K562 (cell line): Measurements from ENCODE around the gene YPEL1. TPM values are rescaled to one million over a fixed set of nuclear protein-coding genes. Genes with fewer than 3 reads are reported as not detected.
A peak's percentile ranks its signal among the peaks of the same experiment; 100 is the strongest.
"Not testable (repeated sequence)": the region's sequence is repeated elsewhere in the genome, so short reads cannot be mapped to it uniquely, and the experiment has no call there.

Experiments used
- ATAC-seq: fragments of 200-7000 bp; cut with Tn5 transposase; 3 replicates; pipeline ENCODE4 v1.9.1; 2020; ENCODE audit warnings: moderate library complexity
- BruUV-seq: library from RNA; stranded (reverse); fragments of 400-500 nt; replicated peaks from 2 replicates; lab custom pipeline; 2021; lab: Mats Ljungman, UMichigan
- CTCF ChIA-PET: fragments of 300-600 bp; formaldehyde crosslinking; extraction: SDS; loops from one replicate; lab custom pipeline; 2021; ENCODE audit warnings: low intra/inter-chr PET ratio; lab: Yijun Ruan, JAX
- POLR2A ChIA-PET: fragments of 300-600, 350-650 bp; sonication (Branson Sonifier 250); formaldehyde crosslinking; extraction: SDS; loops from one replicate; lab custom pipeline; 2021; ENCODE audit warnings: antibody characterized with exemption, inconsistent platforms; lab: Yijun Ruan, JAX
- DNase-seq, 4 experiments: peaks; one replicate each; pipeline versions ENCODE4 v3.0.0 to v3.0.0-alpha.2; 2011 to 2018; ENCODE audit warnings: low spot score in 3 of 4, mixed read lengths in 3 of 4; ENCODE audit errors: extremely low read depth in 1 of 4
- FAIRE-seq: peaks from 2 replicates; lab custom pipeline; 2011; peaks lifted over from hg19 to GRCh38; lab: Jason Lieb, UNC
- H2AFZ ChIP-seq: 2 replicates; pipeline ENCODE4 v1.6.0; 2011; ENCODE audit warnings: low read depth, low read length, control low read depth, inconsistent platforms
- H3K27ac ChIP-seq: fragments of 200-600 bp; 3 replicates; pipeline ENCODE4 v1.8.0; 2011; ENCODE audit warnings: low read depth, mild to moderate bottlenecking, control low read depth, inconsistent platforms, low read length, moderate library complexity, mixed read lengths; ENCODE audit errors: extremely low read depth
- H3K27me3 ChIP-seq, 2 experiments: fragments of 300-600 bp in 1 of 2; 2 replicates in 1 of 2; 3 replicates in 1 of 2; pipeline versions ENCODE4 v1.6.0 to v1.8.0; 2011; ENCODE audit warnings: inconsistent platforms in 2 of 2, low read length in 2 of 2, mild to moderate bottlenecking in 1 of 2, mixed read lengths in 1 of 2, moderate library complexity in 1 of 2; ENCODE audit not compliant: control insufficient read depth in 2 of 2, insufficient read depth in 2 of 2
- H3K36me3 ChIP-seq: fragments of 300-600 bp; 3 replicates; pipeline ENCODE4 v1.8.0; 2011; ENCODE audit warnings: mild to moderate bottlenecking, low read length, inconsistent platforms; ENCODE audit not compliant: control insufficient read depth, insufficient read depth
- H3K4me1 ChIP-seq, 2 experiments: fragments of 200-600 bp in 1 of 2; replicated peaks in 1 of 2; 2 replicates in 1 of 2; 3 replicates in 1 of 2; pipeline versions ENCODE4 v1.5.1 to v1.8.0; 2011; ENCODE audit warnings: inconsistent platforms in 2 of 2, low read length in 2 of 2, mild to moderate bottlenecking in 1 of 2, mixed read lengths in 1 of 2, moderate library complexity in 1 of 2; ENCODE audit not compliant: control insufficient read depth in 2 of 2, insufficient read depth in 2 of 2
- H3K4me2 ChIP-seq: 2 replicates; pipeline ENCODE4 v1.6.1; 2011; ENCODE audit warnings: low read length, control low read depth, inconsistent platforms, mixed read lengths; ENCODE audit not compliant: insufficient read depth
- H3K4me3 ChIP-seq: fragments of 200-600 bp; sonication (generic), shearing (Covaris generic); 2 replicates; pipeline ENCODE4 v1.5.1; 2016; ENCODE audit warnings: control low read depth, inconsistent platforms
- H3K79me2 ChIP-seq: fragments of 200-600 bp; 3 replicates; pipeline ENCODE4 v1.8.0; 2011; ENCODE audit warnings: low read length, inconsistent platforms; ENCODE audit not compliant: control insufficient read depth, insufficient read depth
- H3K9ac ChIP-seq, 2 experiments: 2 replicates each; pipeline versions ENCODE4 v1.6.0 to v1.6.1; 2011; ENCODE audit warnings: low read depth in 2 of 2, low read length in 2 of 2, control low read depth in 1 of 2, inconsistent platforms in 1 of 2, mild to moderate bottlenecking in 1 of 2, mixed read lengths in 1 of 2; ENCODE audit not compliant: insufficient read depth in 1 of 2
- H3K9me1 ChIP-seq: one replicate; pipeline ENCODE4 v1.6.0; 2011; ENCODE audit warnings: inconsistent platforms, mild to moderate bottlenecking, low read length, moderate library complexity; ENCODE audit not compliant: control insufficient read depth, insufficient read depth
- H3K9me3 ChIP-seq: replicated peaks from 2 replicates; pipeline ENCODE4 v1.5.1; 2011; ENCODE audit warnings: low read depth, low read length, inconsistent platforms; ENCODE audit not compliant: control insufficient read depth, insufficient read depth
- H4K20me1 ChIP-seq: replicated peaks from 2 replicates; pipeline ENCODE4 v1.6.1; 2011; ENCODE audit warnings: low read length, inconsistent platforms, mixed read lengths; ENCODE audit not compliant: control insufficient read depth, insufficient read depth
- CBX2 ChIP-seq: fragments of 200-600 bp; sonication (generic); IDR thresholded peaks from one replicate; pipeline ENCODE4 v1.6.1; 2012; ENCODE audit warnings: mild to moderate bottlenecking, low read length, inconsistent platforms; ENCODE audit not compliant: insufficient read depth, poor library complexity, severe bottlenecking
- CBX8 ChIP-seq: fragments of 200-600 bp; sonication (generic); IDR thresholded peaks from 2 replicates; pipeline ENCODE4 v1.6.1; 2012; ENCODE audit warnings: borderline replicate concordance, mixed run types, low read depth, mild to moderate bottlenecking, moderate library complexity, mixed read lengths, low read length, control low read depth, inconsistent platforms; ENCODE audit not compliant: poor library complexity, severe bottlenecking; ENCODE audit errors: extremely low read depth
- EZH2 ChIP-seq: IDR thresholded peaks from 2 replicates; pipeline ENCODE4 v1.6.1; 2012; ENCODE audit warnings: low read depth, mild to moderate bottlenecking, inconsistent platforms, low read length, borderline replicate concordance
- RFX7 ChIP-seq: fragments of 250-450 bp; sonication (Bioruptor Pico); IDR thresholded peaks from 2 replicates; pipeline ENCODE4 v1.5.1; 2021; ENCODE audit warnings: mild to moderate bottlenecking
- WGBS: fragments of 100-300 bp; shearing (Covaris generic); methylation state at CpG from one replicate; pipeline ENCODE4 v1.1.6; 2016; ENCODE audit warnings: low coverage, mixed read lengths; ENCODE audit not compliant: insufficient coverage; ENCODE audit errors: missing lambda C conversion rate; 5-methylcytosine and 5-hydroxymethylcytosine counted together
- in situ Hi-C: fragments of 300-500 bp; cut with MboI; formaldehyde crosslinking; loops from 4 replicates; pipeline ENCODE4 v1.15.0; 2018; ENCODE audit warnings: inconsistent platforms, mixed read lengths
- intact Hi-C: fragments of 100-400 bp; cut with micrococcal nuclease; formaldehyde crosslinking; loops from 2 replicates; pipeline ENCODE4 v1.14.2; 2022
- polyA plus RNA-seq, 8 experiments: library from polyadenylated mRNA; depleted of rRNA in 4 of 8; stranded (reverse) in 5 of 8; unstranded in 3 of 8; fragments of >200 nt; fragmentation: Nextera tagmentation in 2 of 8; fragmentation: Illumina TruSeq in 1 of 8; extraction: Ambion mirVana in 2 of 8; extraction: Trizol in 1 of 8; gene quantifications; 2 replicates each; pipeline versions ENCODE4 v1.2.1 to v1.2.3, GENCODE V29; 2011 to 2014; ENCODE audit warnings: inconsistent platforms in 1 of 8, missing spikeins in 1 of 8
- total RNA-seq, 7 experiments: library from RNA; depleted of rRNA in 6 of 7; stranded (reverse); fragments of >200 nt in 6 of 7; fragmentation: Illumina TruSeq in 2 of 7; extraction: Trizol in 2 of 7; gene quantifications; 2 replicates each; pipeline versions ENCODE4 v1.2.1 to v1.2.3, GENCODE V29; 2011 to 2021; ENCODE audit warnings: low replicate concordance in 1 of 7
- TF ChIP-seq, protein P1 (sequence below), 2 experiments: fragments of 450-650 bp in 1 of 2; sonication (generic) in 1 of 2; formaldehyde crosslinking; conservative IDR thresholded peaks; 2 replicates each; pipeline versions ENCODE4 v1.4.0 to v1.8.1; 2020 to 2022; ENCODE audit warnings: mild to moderate bottlenecking in 1 of 2, missing genetic modification reagents in 1 of 2

YPEL1 gene
- total and polyA plus RNA-seq, 9 of the 15 experiments (the other 6 are each of a cell fraction or from before 2014, with no cell fraction given) = 0.07 to 2.2 (median 0.46) TPM

DNA sequence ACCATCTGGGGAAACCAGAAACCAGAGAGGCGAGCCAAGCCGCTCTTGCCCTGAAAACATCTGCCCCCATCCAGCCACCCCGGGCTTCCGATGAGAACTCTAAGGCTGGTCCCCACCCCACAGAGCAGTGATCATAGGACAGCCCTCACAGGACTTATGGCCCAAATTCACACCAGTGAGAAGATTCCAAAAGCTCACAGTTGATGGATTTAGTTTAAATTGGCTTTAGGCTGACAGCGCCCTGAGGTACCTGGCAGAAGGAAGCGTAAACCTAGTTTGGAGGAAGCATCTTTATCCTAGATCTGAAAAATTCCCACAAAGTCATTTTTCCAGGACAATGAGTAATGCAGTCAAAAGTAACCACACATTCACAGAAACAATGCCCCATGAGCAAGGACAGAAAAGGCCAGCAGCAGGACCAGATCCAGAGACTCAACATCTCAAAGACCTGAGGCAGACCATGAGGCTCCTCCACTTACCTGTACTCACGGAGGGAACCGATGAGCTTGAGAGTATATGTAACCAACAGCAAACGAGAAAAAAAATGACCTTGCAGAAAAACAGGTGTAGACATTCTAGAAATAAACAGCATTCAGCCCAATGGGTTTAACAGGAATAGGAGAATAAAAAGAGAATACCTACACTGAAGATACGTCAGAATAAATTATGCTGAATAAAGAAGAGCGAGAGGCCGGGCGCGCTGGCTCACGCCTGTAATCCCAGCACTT, 19.0 kb downstream of the YPEL1 start:
- peak; percentile 46 for FAIRE-seq
- H2AFZ ChIP-seq, H3K4me2 ChIP-seq, H3K27ac ChIP-seq, H3K79me2 ChIP-seq, ATAC-seq, intact Hi-C loops, BruUV-seq, DNase-seq, H3K36me3 ChIP-seq, H3K4me3 ChIP-seq, H3K9me1 ChIP-seq, H3K9me3 ChIP-seq, H3K9ac ChIP-seq: not testable (repeated sequence)
- Histone ChIP-seq H4K20me1 (peaks cover 29% of the 10 kb centered on the region), H3K27me3 (peaks cover 36 to 51% of the 10 kb centered on the region in 2 experiments), H3K4me1 (peaks cover 9 to 14% of the 10 kb centered on the region in 2 experiments; a peak in 4 of 5 replicates)
- TF ChIP-seq RFX7 (CRISPR knock-in tag) = peak; percentile 70; the same call in 1 of the 2 replicates
- TF ChIP-seq EZH2 = 0 out of 2 replicates have a peak, but pooled peaks have one; percentile 60
- peak; percentile 57 for TF ChIP-seq CBX2
- peak; percentile 78 for TF ChIP-seq CBX8
- TF ChIP-seq, protein P1, sequence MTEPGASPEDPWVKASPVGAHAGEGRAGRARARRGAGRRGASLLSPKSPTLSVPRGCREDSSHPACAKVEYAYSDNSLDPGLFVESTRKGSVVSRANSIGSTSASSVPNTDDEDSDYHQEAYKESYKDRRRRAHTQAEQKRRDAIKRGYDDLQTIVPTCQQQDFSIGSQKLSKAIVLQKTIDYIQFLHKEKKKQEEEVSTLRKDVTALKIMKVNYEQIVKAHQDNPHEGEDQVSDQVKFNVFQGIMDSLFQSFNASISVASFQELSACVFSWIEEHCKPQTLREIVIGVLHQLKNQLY (CRISPR knock-in tag; conservative IDR thresholded peaks at IDR 0.05) = 0 out of 4 replicates have a peak, but pooled peaks of 1 of the 2 experiments have one; percentile 35
- WGBS = 10% methylated on average over 14 of the region's 15 CpGs
- ChIA-PET POLR2A (interaction anchor here (0.6 to 3.8 kb wide), 6 partner anchors 8 to 74 kb away, joined by 3 to 53 read pairs (median 4); no protein-coding TSS in a partner anchor), CTCF (interaction anchor here (1.2 to 12.1 kb wide), 2 partner anchors 37 to 222 kb away, joined by 3 to 609 read pairs; no protein-coding TSS in a partner anchor)
- in situ Hi-C loops = loop anchor here (5.0 kb wide), 1 partner anchor 1019 kb away; no protein-coding TSS in a partner anchor
